ENCODE data around the gene INTS11.

Gene INTS11

DNA sequence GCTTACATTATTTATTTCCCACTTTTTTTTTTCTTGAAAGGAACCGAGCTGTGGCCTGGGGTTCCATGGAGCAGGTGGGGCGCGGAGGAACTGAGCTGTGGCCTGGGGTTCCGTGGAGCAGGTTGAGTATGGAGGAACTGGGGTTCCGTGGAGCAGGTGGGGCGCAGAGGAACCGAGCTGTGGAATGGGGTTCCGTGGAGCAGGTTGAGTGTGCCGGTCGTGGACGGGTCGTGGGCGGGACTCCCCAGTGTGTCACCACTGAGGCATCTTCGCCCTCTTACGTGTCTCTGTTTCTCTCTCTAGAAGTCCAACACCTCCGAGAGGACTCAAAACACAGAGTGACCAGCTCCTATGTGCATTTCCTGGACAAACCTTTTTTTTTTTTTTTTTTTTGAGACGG is 45.4 kb downstream of the INTS11 start:
- Histone ChIP-seq H3K4me2 (ENCODE audit: low read length) (no peak overlapping the region), H3K27ac (ENCODE audit: low read depth, low read length) (no peak overlapping the region), H3K4me1 (ENCODE audit: control insufficient read depth, low read length) (peaks cover 9% of the 10 kb centered on the region), H3K36me3 (ENCODE audit: control insufficient read depth, low read length) (no peaks in the 10 kb centered on the region), H3K79me2 (ENCODE audit: control insufficient read depth, low read length) (peaks cover 5% of the 10 kb centered on the region), H4K20me1 (ENCODE audit: control insufficient read depth, insufficient read depth, low read depth, low read length) (no peaks in the 10 kb centered on the region), H3F3A (ENCODE audit: control insufficient read depth, insufficient read depth) (no peaks in the 10 kb centered on the region), H3K27me3 (ENCODE audit: control insufficient read depth, low read length) (no peaks in the 10 kb centered on the region), H3K4me3 (ENCODE audit: low read length) (no peak overlapping the region), H3K9me2 (replicated peaks; ENCODE audit: control insufficient read depth, low read length) (no peaks in the 10 kb centered on the region), H3K9me3 (ENCODE audit: control insufficient read depth, insufficient read depth, low read length) (no peaks in the 10 kb centered on the region)
- TF ChIP-seq, protein P1, sequence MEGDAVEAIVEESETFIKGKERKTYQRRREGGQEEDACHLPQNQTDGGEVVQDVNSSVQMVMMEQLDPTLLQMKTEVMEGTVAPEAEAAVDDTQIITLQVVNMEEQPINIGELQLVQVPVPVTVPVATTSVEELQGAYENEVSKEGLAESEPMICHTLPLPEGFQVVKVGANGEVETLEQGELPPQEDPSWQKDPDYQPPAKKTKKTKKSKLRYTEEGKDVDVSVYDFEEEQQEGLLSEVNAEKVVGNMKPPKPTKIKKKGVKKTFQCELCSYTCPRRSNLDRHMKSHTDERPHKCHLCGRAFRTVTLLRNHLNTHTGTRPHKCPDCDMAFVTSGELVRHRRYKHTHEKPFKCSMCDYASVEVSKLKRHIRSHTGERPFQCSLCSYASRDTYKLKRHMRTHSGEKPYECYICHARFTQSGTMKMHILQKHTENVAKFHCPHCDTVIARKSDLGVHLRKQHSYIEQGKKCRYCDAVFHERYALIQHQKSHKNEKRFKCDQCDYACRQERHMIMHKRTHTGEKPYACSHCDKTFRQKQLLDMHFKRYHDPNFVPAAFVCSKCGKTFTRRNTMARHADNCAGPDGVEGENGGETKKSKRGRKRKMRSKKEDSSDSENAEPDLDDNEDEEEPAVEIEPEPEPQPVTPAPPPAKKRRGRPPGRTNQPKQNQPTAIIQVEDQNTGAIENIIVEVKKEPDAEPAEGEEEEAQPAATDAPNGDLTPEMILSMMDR (IDR thresholded peaks at IDR 0.05; ENCODE audit: low read depth, low read length, poor library complexity, severe bottlenecking), result no peak
- TF ChIP-seq EZH2phosphoT487 (IDR thresholded peaks at IDR 0.05; ENCODE audit: borderline replicate concordance, low read length), result no peak

DNA sequence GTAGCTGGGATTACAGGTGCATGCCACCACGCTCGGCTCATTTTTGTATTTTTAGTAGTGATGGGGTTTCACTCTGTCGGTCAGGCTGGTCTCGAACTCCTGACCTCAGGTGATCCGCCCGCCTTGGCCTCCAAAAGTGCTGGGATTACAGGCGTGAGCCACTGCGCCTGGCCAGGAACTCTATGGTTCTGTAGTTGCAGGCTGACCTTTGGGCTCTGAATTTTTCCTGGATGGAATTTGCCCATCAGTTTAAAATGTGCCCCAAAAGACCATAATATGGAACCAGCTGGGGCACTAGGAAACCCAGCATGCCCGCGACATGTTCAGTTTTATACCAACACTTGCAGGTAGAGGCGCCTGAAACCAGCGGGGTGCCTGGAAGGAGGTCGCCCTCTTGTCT is 45.8 kb downstream of the INTS11 start:
- TF ChIP-seq, protein P1 (IDR thresholded peaks at IDR 0.05; ENCODE audit: low read depth, low read length, poor library complexity, severe bottlenecking), result no peak
- TF ChIP-seq EZH2phosphoT487 (IDR thresholded peaks at IDR 0.05; ENCODE audit: borderline replicate concordance, low read length), result no peak
- Histone ChIP-seq H3K36me3 (ENCODE audit: control insufficient read depth, low read length) (no peaks in the 10 kb centered on the region), H3K27ac (ENCODE audit: low read depth, low read length) (no peak overlapping the region), H4K20me1 (ENCODE audit: control insufficient read depth, insufficient read depth, low read depth, low read length) (no peaks in the 10 kb centered on the region), H3K9me2 (replicated peaks; ENCODE audit: control insufficient read depth, low read length) (no peaks in the 10 kb centered on the region), H3K79me2 (ENCODE audit: control insufficient read depth, low read length) (peaks cover 6% of the 10 kb centered on the region), H3F3A (ENCODE audit: control insufficient read depth, insufficient read depth) (no peaks in the 10 kb centered on the region), H3K4me3 (ENCODE audit: low read length) (no peak overlapping the region), H3K4me1 (ENCODE audit: control insufficient read depth, low read length) (peaks cover 9% of the 10 kb centered on the region), H3K9me3 (ENCODE audit: control insufficient read depth, insufficient read depth, low read length) (no peaks in the 10 kb centered on the region), H3K27me3 (ENCODE audit: control insufficient read depth, low read length) (no peaks in the 10 kb centered on the region), H3K4me2 (ENCODE audit: low read length) (no peak overlapping the region)

DNA sequence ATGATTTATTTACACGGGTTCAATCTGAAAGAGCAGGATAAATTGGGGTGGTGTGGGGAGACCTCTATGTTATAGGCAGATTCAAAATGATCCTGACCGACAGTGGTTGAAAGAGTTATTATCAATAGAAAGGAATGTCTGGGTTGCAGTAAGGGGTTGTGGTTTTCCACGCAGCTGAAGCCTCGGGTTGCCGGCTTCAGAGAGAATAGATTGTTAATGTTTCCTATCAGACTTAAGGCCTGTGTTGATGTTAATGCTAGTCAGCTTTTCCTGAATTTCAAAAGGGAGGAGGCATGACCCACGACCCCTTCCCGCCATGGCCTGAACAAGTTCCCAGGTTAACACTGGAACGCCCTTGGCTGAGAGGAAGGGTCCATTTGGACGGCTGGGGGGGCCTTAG is 48.6 kb downstream of the INTS11 start:
- Histone ChIP-seq H3K27ac (ENCODE audit: low read depth, low read length) (no peak overlapping the region), H3K4me2 (ENCODE audit: low read length) (no peak overlapping the region), H3K9me2 (replicated peaks; ENCODE audit: control insufficient read depth, low read length) (no peaks in the 10 kb centered on the region), H3K4me3 (ENCODE audit: low read length) (no peak overlapping the region), H3K27me3 (ENCODE audit: control insufficient read depth, low read length) (no peaks in the 10 kb centered on the region), H3K4me1 (ENCODE audit: control insufficient read depth, low read length) (peaks cover 28% of the 10 kb centered on the region), H3K79me2 (ENCODE audit: control insufficient read depth, low read length) (peaks cover 34% of the 10 kb centered on the region), H3K9me3 (ENCODE audit: control insufficient read depth, insufficient read depth, low read length) (no peaks in the 10 kb centered on the region), H3K36me3 (ENCODE audit: control insufficient read depth, low read length) (peaks cover 21% of the 10 kb centered on the region), H4K20me1 (ENCODE audit: control insufficient read depth, insufficient read depth, low read depth, low read length) (peaks cover 17% of the 10 kb centered on the region; the same call in 1 of the 2 replicates), H3F3A (ENCODE audit: control insufficient read depth, insufficient read depth) (no peaks in the 10 kb centered on the region)
- TF ChIP-seq, protein P1 (IDR thresholded peaks at IDR 0.05; ENCODE audit: low read depth, low read length, poor library complexity, severe bottlenecking), result no peak
- no peak for TF ChIP-seq EZH2phosphoT487 (IDR thresholded peaks at IDR 0.05; ENCODE audit: borderline replicate concordance, low read length)
